Parathyroid adenoma (tissue), 2 donors: ENCODE measurements around the gene ADGRD2.

ENCODE experiments used
- H2AFZ ChIP-seq: fragments of 300-600 bp; sonication (generic); one replicate; pipeline ENCODE4 v1.7.0; 2017; ENCODE audit warnings: antibody characterized with exemption, mild to moderate bottlenecking
- H3K27ac ChIP-seq: fragments of 300-600 bp; sonication (generic); one replicate; pipeline ENCODE4 v1.7.0; 2017
- H3K27me3 ChIP-seq: fragments of 300-600 bp; sonication (generic); one replicate; pipeline ENCODE4 v1.7.0; 2017; ENCODE audit warnings: low read length; ENCODE audit not compliant: control insufficient read depth, insufficient read depth
- H3K36me3 ChIP-seq: fragments of 300-600 bp; sonication (generic); one replicate; pipeline ENCODE4 v1.7.0; 2017; ENCODE audit warnings: low read length; ENCODE audit not compliant: control insufficient read depth, insufficient read depth
- H3K4me1 ChIP-seq: fragments of 300-600 bp; sonication (generic); one replicate; pipeline ENCODE4 v1.7.0; 2017; ENCODE audit warnings: control low read depth
- H3K4me2 ChIP-seq: fragments of 300-600 bp; sonication (generic); one replicate; pipeline ENCODE4 v1.7.0; 2017; ENCODE audit warnings: low read length
- H3K4me3 ChIP-seq: fragments of 300-600 bp; sonication (generic); one replicate; pipeline ENCODE4 v1.7.0; 2017; ENCODE audit warnings: low read depth, low read length
- H3K79me2 ChIP-seq: fragments of 300-600 bp; sonication (generic); one replicate; pipeline ENCODE4 v1.7.0; 2017; ENCODE audit warnings: control low read depth
- H3K9ac ChIP-seq: fragments of 300-600 bp; sonication (generic); one replicate; pipeline ENCODE4 v1.7.0; 2017; ENCODE audit warnings: mild to moderate bottlenecking
- H3K9me3 ChIP-seq: fragments of 300-600 bp; sonication (generic); one replicate; pipeline ENCODE4 v1.7.0; 2017; ENCODE audit warnings: low read length; ENCODE audit not compliant: control insufficient read depth
- CTCF ChIP-seq: fragments of 300-600 bp; sonication (generic); IDR thresholded peaks from one replicate; pipeline ENCODE4 v1.7.0; 2017; ENCODE audit warnings: antibody characterized with exemption, mild to moderate bottlenecking
- donor health status: primary hyperparathyroidism.

The ADGRD2 gene

GRCh38 chr9:124501771-124502320, 51.6 kb downstream of the ADGRD2 start:
- Histone ChIP-seq H3K9me3 (no peaks in the 10 kb centered on the region), H3K9ac (no peak overlapping the region), H3K36me3 (no peaks in the 10 kb centered on the region), H3K79me2 (no peaks in the 10 kb centered on the region), H2AFZ (no peak overlapping the region), H3K4me1 (no peaks in the 10 kb centered on the region), H3K4me2 (no peak overlapping the region), H3K4me3 (no peak overlapping the region), H3K27me3 (peaks cover 8% of the 10 kb centered on the region), H3K27ac (no peak overlapping the region)
- no peak for TF ChIP-seq CTCF

GRCh38 chr9:124502711-124503702, 52.8 kb downstream of the ADGRD2 start:
- H3K27me3 ChIP-seq: peaks cover 8% of the 10 kb centered on the region
- no peak overlapping the region for H3K4me3 ChIP-seq
- H3K9me3 ChIP-seq: no peaks in the 10 kb centered on the region

GRCh38 chr9:124503713-124504529, 53.7 kb downstream of the ADGRD2 start:
- no peaks in the 10 kb centered on the region for H3K9me3 ChIP-seq
- H3K4me3 ChIP-seq: peak overlapping the region; percentile 9
- TF ChIP-seq CTCF: no peak
- no peak overlapping the region for H3K27ac ChIP-seq
- no peaks in the 10 kb centered on the region for H3K36me3 ChIP-seq
- peak overlapping the region; percentile 42 for H2AFZ ChIP-seq
- H3K79me2 ChIP-seq: no peaks in the 10 kb centered on the region
- H3K9ac ChIP-seq: no peak overlapping the region
- H3K27me3 ChIP-seq: peaks cover 8% of the 10 kb centered on the region
- no peaks in the 10 kb centered on the region for H3K4me1 ChIP-seq
- H3K4me2 ChIP-seq: peak overlapping the region; percentile 37

More at GRCh38 chr9:124502711-124503702, 52.8 kb downstream of the ADGRD2 start:
- H3K4me1 ChIP-seq: no peaks in the 10 kb centered on the region
- H3K36me3 ChIP-seq: no peaks in the 10 kb centered on the region
- H3K79me2 ChIP-seq: no peaks in the 10 kb centered on the region
- H3K27ac ChIP-seq: no peak overlapping the region
- H3K4me2 ChIP-seq: no peak overlapping the region
- TF ChIP-seq CTCF: no peak
- H3K9ac ChIP-seq: no peak overlapping the region
- peak overlapping the region; percentile 42 for H2AFZ ChIP-seq

- H3K27me3 ChIP-seq: peaks cover 8% of the 10 kb centered on the region
Observed at GRCh38 chr9:124504530-124505005, 54.3 kb downstream of the ADGRD2 start.

More at GRCh38 chr9:124504530-124505005, 54.3 kb downstream of the ADGRD2 start:
- H2AFZ ChIP-seq: no peak overlapping the region
- peak overlapping the region; percentile 37 for H3K4me2 ChIP-seq
- no peaks in the 10 kb centered on the region for H3K79me2 ChIP-seq
- H3K27ac ChIP-seq: no peak overlapping the region
- no peak for TF ChIP-seq CTCF
- H3K4me3 ChIP-seq: no peak overlapping the region
- H3K36me3 ChIP-seq: no peaks in the 10 kb centered on the region
- H3K9ac ChIP-seq: no peak overlapping the region
- no peaks in the 10 kb centered on the region for H3K4me1 ChIP-seq
- no peaks in the 10 kb centered on the region for H3K9me3 ChIP-seq
